GM12892 (cell line): ENCODE data around the gene SLC5A2.

ENCODE experiments used
- POLR2A ChIP-seq: IDR thresholded peaks from 2 replicates; pipeline ENCODE4 v1.6.1; 2011; ENCODE audit warnings: low read depth, low read length, control low read depth
- POLR2AphosphoS5 ChIP-seq: IDR thresholded peaks from 2 replicates; pipeline ENCODE4 v1.6.1; 2011; ENCODE audit warnings: low read depth, low read length, control low read depth
- TAF1 ChIP-seq: IDR thresholded peaks from 2 replicates; pipeline ENCODE4 v1.6.1; 2011; ENCODE audit warnings: low read depth, mild to moderate bottlenecking, control low read depth, low read length, borderline replicate concordance

DNA sequence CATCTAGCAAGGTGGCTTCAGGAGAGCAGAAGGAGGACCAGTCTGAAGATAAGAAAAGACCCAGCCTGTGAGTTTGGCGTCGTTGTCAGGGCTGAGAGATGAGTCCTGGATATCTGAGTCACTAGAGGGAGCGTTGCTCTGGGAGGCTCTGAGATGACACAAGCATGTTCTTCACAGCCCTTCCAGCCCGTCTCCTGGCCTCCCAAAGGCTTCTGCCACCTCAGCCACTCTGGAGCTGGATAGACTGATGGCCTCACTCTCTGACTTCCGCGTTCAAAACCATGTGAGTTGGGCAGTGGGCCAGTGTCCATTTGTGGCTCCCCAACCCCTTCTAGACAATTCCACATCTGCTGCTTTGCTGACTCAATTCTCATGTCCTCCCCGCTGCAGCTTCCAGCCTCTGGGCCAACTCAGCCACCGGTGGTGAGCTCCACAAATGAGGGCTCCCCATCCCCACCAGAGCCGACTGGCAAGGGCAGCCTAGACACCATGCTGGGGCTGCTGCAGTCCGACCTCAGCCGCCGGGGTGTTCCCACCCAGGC, 8.7 kb upstream of the SLC5A2 start:
- TF ChIP-seq POLR2AphosphoS5 (no peak), POLR2A (no peak), TAF1 (no peak)
